Measurements from ENCODE around the gene GOLGA2. TPM values are rescaled to one million over a fixed set of nuclear protein-coding genes. Genes with fewer than 3 reads are reported as not detected.

The GOLGA2 gene
- total and polyA plus RNA-seq, 2 of the 13 experiments (the other 11 are each of a cell fraction or from before 2014, with no cell fraction given), result 45.3 to 45.8 TPM

DNA sequence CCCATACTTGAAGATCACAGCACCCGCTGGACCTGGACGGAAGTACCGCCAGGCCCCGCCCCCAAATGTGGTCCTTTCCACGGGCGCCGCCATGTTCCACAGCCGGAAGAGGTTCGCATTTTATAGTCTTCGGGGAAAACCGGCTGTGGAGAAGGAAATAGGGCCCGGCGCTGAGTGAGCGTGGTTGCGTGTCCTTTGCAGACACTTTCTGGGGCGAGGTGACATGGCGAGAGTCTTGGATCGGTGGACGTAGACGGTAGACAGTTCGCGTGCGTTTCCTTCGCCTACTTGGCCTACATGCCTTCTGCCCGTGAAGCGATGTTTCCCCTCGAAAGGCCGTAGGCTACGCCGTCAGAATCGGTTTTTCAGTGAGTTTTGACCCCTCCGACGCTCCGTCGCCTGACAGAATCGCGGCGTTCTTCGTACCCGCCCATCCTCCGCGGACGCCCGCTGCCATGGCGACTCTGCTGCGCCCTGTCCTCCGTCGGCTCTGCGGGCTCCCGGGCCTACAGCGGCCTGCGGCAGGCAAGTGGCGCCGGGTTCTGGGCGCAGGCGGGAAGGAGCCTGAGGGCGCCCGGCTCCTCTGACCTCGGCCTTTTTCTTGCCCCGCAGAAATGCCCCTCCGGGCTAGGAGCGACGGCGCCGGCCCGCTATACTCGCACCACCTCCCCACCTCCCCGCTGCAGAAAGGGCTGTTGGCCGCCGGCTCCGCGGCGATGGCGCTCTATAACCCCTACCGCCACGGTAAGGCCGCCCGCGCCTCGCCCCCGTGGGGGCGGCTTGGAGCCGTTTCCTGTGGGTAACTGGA lies 46.8 kb upstream of the GOLGA2 start, which contains the start of the genes COQ4 and TRUB2 (continued):
- TF ChIP-seq, protein P1, sequence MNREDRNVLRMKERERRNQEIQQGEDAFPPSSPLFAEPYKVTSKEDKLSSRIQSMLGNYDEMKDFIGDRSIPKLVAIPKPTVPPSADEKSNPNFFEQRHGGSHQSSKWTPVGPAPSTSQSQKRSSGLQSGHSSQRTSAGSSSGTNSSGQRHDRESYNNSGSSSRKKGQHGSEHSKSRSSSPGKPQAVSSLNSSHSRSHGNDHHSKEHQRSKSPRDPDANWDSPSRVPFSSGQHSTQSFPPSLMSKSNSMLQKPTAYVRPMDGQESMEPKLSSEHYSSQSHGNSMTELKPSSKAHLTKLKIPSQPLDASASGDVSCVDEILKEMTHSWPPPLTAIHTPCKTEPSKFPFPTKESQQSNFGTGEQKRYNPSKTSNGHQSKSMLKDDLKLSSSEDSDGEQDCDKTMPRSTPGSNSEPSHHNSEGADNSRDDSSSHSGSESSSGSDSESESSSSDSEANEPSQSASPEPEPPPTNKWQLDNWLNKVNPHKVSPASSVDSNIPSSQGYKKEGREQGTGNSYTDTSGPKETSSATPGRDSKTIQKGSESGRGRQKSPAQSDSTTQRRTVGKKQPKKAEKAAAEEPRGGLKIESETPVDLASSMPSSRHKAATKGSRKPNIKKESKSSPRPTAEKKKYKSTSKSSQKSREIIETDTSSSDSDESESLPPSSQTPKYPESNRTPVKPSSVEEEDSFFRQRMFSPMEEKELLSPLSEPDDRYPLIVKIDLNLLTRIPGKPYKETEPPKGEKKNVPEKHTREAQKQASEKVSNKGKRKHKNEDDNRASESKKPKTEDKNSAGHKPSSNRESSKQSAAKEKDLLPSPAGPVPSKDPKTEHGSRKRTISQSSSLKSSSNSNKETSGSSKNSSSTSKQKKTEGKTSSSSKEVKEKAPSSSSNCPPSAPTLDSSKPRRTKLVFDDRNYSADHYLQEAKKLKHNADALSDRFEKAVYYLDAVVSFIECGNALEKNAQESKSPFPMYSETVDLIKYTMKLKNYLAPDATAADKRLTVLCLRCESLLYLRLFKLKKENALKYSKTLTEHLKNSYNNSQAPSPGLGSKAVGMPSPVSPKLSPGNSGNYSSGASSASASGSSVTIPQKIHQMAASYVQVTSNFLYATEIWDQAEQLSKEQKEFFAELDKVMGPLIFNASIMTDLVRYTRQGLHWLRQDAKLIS (CRISPR knock-in tag; IDR thresholded peaks at IDR 0.05), result no peak; the same call in 1 of the 2 replicates
- TF ChIP-seq, protein P2, sequence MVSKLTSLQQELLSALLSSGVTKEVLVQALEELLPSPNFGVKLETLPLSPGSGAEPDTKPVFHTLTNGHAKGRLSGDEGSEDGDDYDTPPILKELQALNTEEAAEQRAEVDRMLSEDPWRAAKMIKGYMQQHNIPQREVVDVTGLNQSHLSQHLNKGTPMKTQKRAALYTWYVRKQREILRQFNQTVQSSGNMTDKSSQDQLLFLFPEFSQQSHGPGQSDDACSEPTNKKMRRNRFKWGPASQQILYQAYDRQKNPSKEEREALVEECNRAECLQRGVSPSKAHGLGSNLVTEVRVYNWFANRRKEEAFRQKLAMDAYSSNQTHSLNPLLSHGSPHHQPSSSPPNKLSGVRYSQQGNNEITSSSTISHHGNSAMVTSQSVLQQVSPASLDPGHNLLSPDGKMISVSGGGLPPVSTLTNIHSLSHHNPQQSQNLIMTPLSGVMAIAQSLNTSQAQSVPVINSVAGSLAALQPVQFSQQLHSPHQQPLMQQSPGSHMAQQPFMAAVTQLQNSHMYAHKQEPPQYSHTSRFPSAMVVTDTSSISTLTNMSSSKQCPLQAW (CRISPR knock-in tag; IDR thresholded peaks at IDR 0.05), result peak; percentile 95
- TF ChIP-seq KAT2B (IDR thresholded peaks at IDR 0.05; ENCODE audit: borderline replicate concordance, low read depth, low read length) (no peak), NFIB (CRISPR knock-in tag; IDR thresholded peaks at IDR 0.05; ENCODE audit: borderline replicate concordance) (no peak), ZNF746 (CRISPR knock-in tag; IDR thresholded peaks at IDR 0.05) (no peak), TSC22D2 (CRISPR knock-in tag; IDR thresholded peaks at IDR 0.05; ENCODE audit: borderline replicate concordance) (no peak), CEBPB (IDR thresholded peaks at IDR 0.05; ENCODE audit: borderline replicate concordance, low read depth, low read length) (no peak), RELA (CRISPR knock-in tag; IDR thresholded peaks at IDR 0.05) (no peak), ZNF644 (CRISPR knock-in tag; IDR thresholded peaks at IDR 0.05; ENCODE audit: low read depth) (no peak)
- TF ChIP-seq, protein P3, sequence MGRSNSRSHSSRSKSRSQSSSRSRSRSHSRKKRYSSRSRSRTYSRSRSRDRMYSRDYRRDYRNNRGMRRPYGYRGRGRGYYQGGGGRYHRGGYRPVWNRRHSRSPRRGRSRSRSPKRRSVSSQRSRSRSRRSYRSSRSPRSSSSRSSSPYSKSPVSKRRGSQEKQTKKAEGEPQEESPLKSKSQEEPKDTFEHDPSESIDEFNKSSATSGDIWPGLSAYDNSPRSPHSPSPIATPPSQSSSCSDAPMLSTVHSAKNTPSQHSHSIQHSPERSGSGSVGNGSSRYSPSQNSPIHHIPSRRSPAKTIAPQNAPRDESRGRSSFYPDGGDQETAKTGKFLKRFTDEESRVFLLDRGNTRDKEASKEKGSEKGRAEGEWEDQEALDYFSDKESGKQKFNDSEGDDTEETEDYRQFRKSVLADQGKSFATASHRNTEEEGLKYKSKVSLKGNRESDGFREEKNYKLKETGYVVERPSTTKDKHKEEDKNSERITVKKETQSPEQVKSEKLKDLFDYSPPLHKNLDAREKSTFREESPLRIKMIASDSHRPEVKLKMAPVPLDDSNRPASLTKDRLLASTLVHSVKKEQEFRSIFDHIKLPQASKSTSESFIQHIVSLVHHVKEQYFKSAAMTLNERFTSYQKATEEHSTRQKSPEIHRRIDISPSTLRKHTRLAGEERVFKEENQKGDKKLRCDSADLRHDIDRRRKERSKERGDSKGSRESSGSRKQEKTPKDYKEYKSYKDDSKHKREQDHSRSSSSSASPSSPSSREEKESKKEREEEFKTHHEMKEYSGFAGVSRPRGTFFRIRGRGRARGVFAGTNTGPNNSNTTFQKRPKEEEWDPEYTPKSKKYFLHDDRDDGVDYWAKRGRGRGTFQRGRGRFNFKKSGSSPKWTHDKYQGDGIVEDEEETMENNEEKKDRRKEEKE (IDR thresholded peaks at IDR 0.05), result no peak
- TF ChIP-seq, protein P4, sequence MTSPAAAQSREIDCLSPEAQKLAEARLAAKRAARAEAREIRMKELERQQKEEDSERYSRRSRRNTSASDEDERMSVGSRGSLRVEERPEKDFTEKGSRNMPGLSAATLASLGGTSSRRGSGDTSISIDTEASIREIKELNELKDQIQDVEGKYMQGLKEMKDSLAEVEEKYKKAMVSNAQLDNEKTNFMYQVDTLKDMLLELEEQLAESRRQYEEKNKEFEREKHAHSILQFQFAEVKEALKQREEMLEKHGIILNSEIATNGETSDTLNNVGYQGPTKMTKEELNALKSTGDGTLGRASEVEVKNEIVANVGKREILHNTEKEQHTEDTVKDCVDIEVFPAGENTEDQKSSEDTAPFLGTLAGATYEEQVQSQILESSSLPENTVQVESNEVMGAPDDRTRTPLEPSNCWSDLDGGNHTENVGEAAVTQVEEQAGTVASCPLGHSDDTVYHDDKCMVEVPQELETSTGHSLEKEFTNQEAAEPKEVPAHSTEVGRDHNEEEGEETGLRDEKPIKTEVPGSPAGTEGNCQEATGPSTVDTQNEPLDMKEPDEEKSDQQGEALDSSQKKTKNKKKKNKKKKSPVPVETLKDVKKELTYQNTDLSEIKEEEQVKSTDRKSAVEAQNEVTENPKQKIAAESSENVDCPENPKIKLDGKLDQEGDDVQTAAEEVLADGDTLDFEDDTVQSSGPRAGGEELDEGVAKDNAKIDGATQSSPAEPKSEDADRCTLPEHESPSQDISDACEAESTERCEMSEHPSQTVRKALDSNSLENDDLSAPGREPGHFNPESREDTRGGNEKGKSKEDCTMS (CRISPR knock-in tag; conservative IDR thresholded peaks at IDR 0.05), result 0 out of 2 replicates have a peak, but pooled peaks have one; percentile 28
- TF ChIP-seq, protein P5, sequence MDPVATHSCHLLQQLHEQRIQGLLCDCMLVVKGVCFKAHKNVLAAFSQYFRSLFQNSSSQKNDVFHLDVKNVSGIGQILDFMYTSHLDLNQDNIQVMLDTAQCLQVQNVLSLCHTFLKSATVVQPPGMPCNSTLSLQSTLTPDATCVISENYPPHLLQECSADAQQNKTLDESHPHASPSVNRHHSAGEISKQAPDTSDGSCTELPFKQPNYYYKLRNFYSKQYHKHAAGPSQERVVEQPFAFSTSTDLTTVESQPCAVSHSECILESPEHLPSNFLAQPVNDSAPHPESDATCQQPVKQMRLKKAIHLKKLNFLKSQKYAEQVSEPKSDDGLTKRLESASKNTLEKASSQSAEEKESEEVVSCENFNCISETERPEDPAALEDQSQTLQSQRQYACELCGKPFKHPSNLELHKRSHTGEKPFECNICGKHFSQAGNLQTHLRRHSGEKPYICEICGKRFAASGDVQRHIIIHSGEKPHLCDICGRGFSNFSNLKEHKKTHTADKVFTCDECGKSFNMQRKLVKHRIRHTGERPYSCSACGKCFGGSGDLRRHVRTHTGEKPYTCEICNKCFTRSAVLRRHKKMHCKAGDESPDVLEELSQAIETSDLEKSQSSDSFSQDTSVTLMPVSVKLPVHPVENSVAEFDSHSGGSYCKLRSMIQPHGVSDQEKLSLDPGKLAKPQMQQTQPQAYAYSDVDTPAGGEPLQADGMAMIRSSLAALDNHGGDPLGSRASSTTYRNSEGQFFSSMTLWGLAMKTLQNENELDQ (CRISPR knock-in tag; IDR thresholded peaks at IDR 0.05; ENCODE audit: borderline replicate concordance), result no peak
- TF ChIP-seq, protein P6, sequence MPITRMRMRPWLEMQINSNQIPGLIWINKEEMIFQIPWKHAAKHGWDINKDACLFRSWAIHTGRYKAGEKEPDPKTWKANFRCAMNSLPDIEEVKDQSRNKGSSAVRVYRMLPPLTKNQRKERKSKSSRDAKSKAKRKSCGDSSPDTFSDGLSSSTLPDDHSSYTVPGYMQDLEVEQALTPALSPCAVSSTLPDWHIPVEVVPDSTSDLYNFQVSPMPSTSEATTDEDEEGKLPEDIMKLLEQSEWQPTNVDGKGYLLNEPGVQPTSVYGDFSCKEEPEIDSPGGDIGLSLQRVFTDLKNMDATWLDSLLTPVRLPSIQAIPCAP (CRISPR knock-in tag; IDR thresholded peaks at IDR 0.05; ENCODE audit: low read depth), result 0 out of 2 replicates have a peak, but pooled peaks have one; percentile 40

Measured in HepG2 (cell line).